DMS153 (cell line): Measurements from ENCODE around the gene RIOK1.
"Not testable (repeated sequence)": the region's sequence is repeated elsewhere in the genome, so short reads cannot be mapped to it uniquely, and the experiment has no call there.

Experiments
- DNase-seq: peaks from one replicate; lab custom pipeline; 2025; lab: John Stamatoyannopoulos, UW

Gene RIOK1

GRCh38 chr6:7389451-7390225 is at the start of gene RIOK1, which contains the start of gene CAGE1:
Gene RIOK1 (plus strand): TSS chr6:7389808. CDS start chr6:7390003, 195 bp downstream.
Gene CAGE1 (minus strand): TSS chr6:7389742. CDS start chr6:7387173, 2,569 bp downstream.
- DNase-seq, result peak; percentile 72

- no peak for DNase-seq
Observed at GRCh38 chr6:7341271-7341670, 48.3 kb upstream of the RIOK1 start.

GRCh38 chr6:7341989-7342742 is 47.4 kb upstream of the RIOK1 start:
- DNase-seq, result no peak

- DNase-seq, result no peak
Observed at GRCh38 chr6:7343546-7344475, 45.8 kb upstream of the RIOK1 start.

- DNase-seq, result not testable (repeated sequence)
Observed at GRCh38 chr6:7344773-7345450, 44.7 kb upstream of the RIOK1 start.

GRCh38 chr6:7347551-7347997 is 42.0 kb upstream of the RIOK1 start:
- DNase-seq, result not testable (repeated sequence)

GRCh38 chr6:7350591-7350990 is 39.0 kb upstream of the RIOK1 start:
- DNase-seq, result not testable (repeated sequence)

GRCh38 chr6:7351916-7352315 is 37.7 kb upstream of the RIOK1 start:
- DNase-seq, result not testable (repeated sequence)

GRCh38 chr6:7367408-7367807 is 22.2 kb upstream of the RIOK1 start:
- DNase-seq, result no peak

- DNase-seq, result no peak
Observed at GRCh38 chr6:7373739-7374138, 15.9 kb upstream of the RIOK1 start.

GRCh38 chr6:7377961-7378360 is 11.6 kb upstream of the RIOK1 start:
- no peak for DNase-seq

- no peak for DNase-seq
Observed at GRCh38 chr6:7378740-7379139, 10.9 kb upstream of the RIOK1 start.

GRCh38 chr6:7381092-7381491 is 8.5 kb upstream of the RIOK1 start:
- no peak for DNase-seq

GRCh38 chr6:7389162-7389450 is 502 bp upstream of the RIOK1 start:
- no peak for DNase-seq

GRCh38 chr6:7390226-7390878 is 744 bp downstream of the RIOK1 start:
- no peak for DNase-seq

- DNase-seq, result no peak
Observed at GRCh38 chr6:7391151-7391550, 1.5 kb downstream of the RIOK1 start.

- DNase-seq, result no peak
Observed at GRCh38 chr6:7392402-7392801, 2.8 kb downstream of the RIOK1 start.

GRCh38 chr6:7401075-7401474 is 11.5 kb downstream of the RIOK1 start:
- DNase-seq, result no peak

- DNase-seq, result no peak
Observed at GRCh38 chr6:7402716-7403115, 13.1 kb downstream of the RIOK1 start.

- no peak for DNase-seq
Observed at GRCh38 chr6:7404546-7404945, 14.9 kb downstream of the RIOK1 start.

GRCh38 chr6:7406743-7407142 is 17.1 kb downstream of the RIOK1 start:
- no peak for DNase-seq
